Thymus (tissue), 11 donors: ENCODE results near the gene MANEA. TPM values are rescaled to one million over a fixed set of nuclear protein-coding genes. Genes with fewer than 3 reads are reported as not detected.

ENCODE experiments used
- DNase-seq, 9 donors: peaks; one replicate each; pipeline ENCODE4 v3.0.0-alpha.2; 2013; ENCODE audit warnings: low spot score in 9 of 9, low read depth in 6 of 9, missing footprints in 1 of 9
- H3K27ac ChIP-seq, 2 donors: one replicate each; pipeline ENCODE4 v1.5.1; 2013; ENCODE audit warnings: control low read depth in 1 of 2, low read depth in 1 of 2, low read length in 1 of 2, mild to moderate bottlenecking in 1 of 2, moderate library complexity in 1 of 2
- H3K27me3 ChIP-seq, 2 donors: one replicate each; pipeline ENCODE4 v1.5.1; 2013; ENCODE audit warnings: low read length in 1 of 2; ENCODE audit not compliant: control insufficient read depth in 2 of 2, insufficient read depth in 1 of 2
- H3K36me3 ChIP-seq, 2 donors: one replicate each; pipeline ENCODE4 v1.5.1; 2013; ENCODE audit warnings: low read length in 1 of 2, mild to moderate bottlenecking in 1 of 2, moderate library complexity in 1 of 2; ENCODE audit not compliant: control insufficient read depth in 2 of 2, insufficient read depth in 2 of 2
- H3K4me1 ChIP-seq, 2 donors: one replicate each; pipeline ENCODE4 v1.5.1; 2013; ENCODE audit warnings: low read length in 2 of 2; ENCODE audit not compliant: control insufficient read depth in 2 of 2, insufficient read depth in 2 of 2
- H3K4me3 ChIP-seq, 2 donors: one replicate each; pipeline ENCODE4 v1.5.1; 2013; ENCODE audit warnings: low read length in 2 of 2, control low read depth in 1 of 2, mild to moderate bottlenecking in 1 of 2
- H3K9me3 ChIP-seq, 2 donors: one replicate each; pipeline ENCODE4 v1.5.1; 2013; ENCODE audit warnings: low read length in 1 of 2, mild to moderate bottlenecking in 1 of 2; ENCODE audit not compliant: control insufficient read depth in 2 of 2, insufficient read depth in 1 of 2
- WGBS: extraction: QIAGEN DNeasy Blood & Tissue Kit; methylation state at CpG from one replicate; pipeline ENCODE4 v1.1.7; 2013; 5-methylcytosine and 5-hydroxymethylcytosine counted together
- polyA plus RNA-seq: library from polyadenylated mRNA; stranded (reverse); fragments of 200-250 nt; gene quantifications from one replicate; pipeline ENCODE4 v1.2.3, GENCODE V29; 2013
- total RNA-seq: library from RNA; stranded (reverse); fragments of 120-200 nt; gene quantifications from one replicate; pipeline ENCODE4 v1.2.4, GENCODE V29; 2013
- donor health status: healthy.

The MANEA gene
- total and polyA plus RNA-seq, 2 donors, result 5.8 to 10.4 TPM

GRCh38 chr6:95596021-95596420 lies 18.7 kb downstream of the MANEA start:
- H3K27ac ChIP-seq, result no peak overlapping the region
- H3K4me1 ChIP-seq, result no peaks in the 10 kb centered on the region
- H3K9me3 ChIP-seq, result no peaks in the 10 kb centered on the region
- WGBS, result 97% methylated on average over 3 of the region's 3 CpGs
- peaks cover 3% of the 10 kb centered on the region in 2 donors for H3K36me3 ChIP-seq
- DNase-seq, result no peak
- H3K27me3 ChIP-seq, result no peaks in the 10 kb centered on the region
- H3K4me3 ChIP-seq, result no peak overlapping the region

DNA sequence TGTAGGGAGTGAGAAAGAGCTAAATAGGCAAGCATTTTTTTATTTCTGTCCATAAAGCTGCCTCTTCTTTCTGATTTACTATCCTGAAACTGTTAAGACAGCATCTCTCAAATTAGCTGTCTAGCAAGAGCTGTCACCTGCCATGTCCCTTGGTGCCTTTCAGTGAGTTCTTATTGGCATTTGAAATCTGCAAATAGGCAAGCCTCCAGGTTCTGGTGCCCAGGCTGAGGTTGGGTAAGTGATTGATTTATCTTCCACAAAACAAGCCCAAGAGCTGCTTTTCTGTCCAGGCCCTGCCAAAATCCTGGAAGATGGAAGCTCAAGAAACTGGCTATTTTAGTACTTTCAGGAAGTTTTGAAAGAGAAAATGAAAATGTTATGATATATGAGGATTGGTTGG lies 22.4 kb downstream of the MANEA start:
- peaks cover 3% of the 10 kb centered on the region in 2 donors for H3K36me3 ChIP-seq
- no peak for DNase-seq

DNA sequence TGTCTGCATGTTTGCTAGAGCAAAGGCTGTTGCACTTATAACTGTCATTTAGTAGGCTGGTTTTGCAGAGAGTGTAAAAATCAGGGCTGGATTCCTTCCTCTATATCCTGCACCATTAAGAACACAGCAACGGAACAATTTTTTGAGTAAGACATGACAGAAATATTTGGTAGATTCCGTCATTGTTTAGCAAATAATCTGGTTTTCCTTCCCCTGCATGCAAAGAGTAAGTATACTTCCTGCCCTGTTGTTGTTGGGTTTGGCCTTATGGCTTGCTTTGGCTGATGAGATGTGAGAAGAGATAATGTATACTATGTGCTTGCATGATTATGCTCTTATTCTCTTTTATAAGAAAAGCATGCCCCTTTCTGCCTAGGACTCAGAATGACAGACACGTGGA lies 23.8 kb downstream of the MANEA start:
- no peak overlapping the region for H3K27ac ChIP-seq
- H3K27me3 ChIP-seq, result no peaks in the 10 kb centered on the region
- no peak for DNase-seq
- H3K4me3 ChIP-seq, result no peak overlapping the region
- no peaks in the 10 kb centered on the region for H3K4me1 ChIP-seq
- WGBS, result 95% methylated on average over 3 of the region's 3 CpGs
- peaks cover 6 to 9% of the 10 kb centered on the region in 2 donors for H3K36me3 ChIP-seq
- no peaks in the 10 kb centered on the region for H3K9me3 ChIP-seq

More for the DNA sequence above, 22.4 kb downstream of the MANEA start:
- no peaks in the 10 kb centered on the region for H3K4me1 ChIP-seq
- no peaks in the 10 kb centered on the region for H3K9me3 ChIP-seq
- H3K27me3 ChIP-seq, result no peaks in the 10 kb centered on the region
- no peak overlapping the region for H3K4me3 ChIP-seq
- no peak overlapping the region for H3K27ac ChIP-seq

DNA sequence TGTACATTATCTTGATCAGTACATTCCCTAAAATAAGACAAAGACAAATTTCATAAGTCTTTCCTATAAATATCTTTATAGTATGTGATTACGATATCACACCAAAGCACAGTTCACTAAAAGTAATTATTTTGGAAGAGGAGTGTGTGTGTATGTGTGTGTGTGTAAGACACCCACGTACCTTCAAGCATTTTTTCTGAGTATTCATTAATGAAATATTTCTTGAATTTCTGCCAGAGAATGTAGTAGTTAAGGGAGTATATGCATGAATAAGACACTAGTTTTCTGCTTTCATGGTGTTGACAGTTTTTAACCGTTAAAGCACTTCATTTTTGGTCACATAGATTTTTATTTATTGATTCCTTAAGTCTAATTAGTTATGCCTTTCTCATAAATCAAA lies 36.8 kb downstream of the MANEA start:
- no peaks in the 10 kb centered on the region for H3K27me3 ChIP-seq
- no peak overlapping the region for H3K4me3 ChIP-seq
- no peaks in the 10 kb centered on the region for H3K9me3 ChIP-seq
- no peaks in the 10 kb centered on the region for H3K4me1 ChIP-seq
- no peak for DNase-seq
- H3K27ac ChIP-seq, result no peak overlapping the region
- 95% methylated on average over 3 of the region's 3 CpGs for WGBS
- no peaks in the 10 kb centered on the region for H3K36me3 ChIP-seq

DNA sequence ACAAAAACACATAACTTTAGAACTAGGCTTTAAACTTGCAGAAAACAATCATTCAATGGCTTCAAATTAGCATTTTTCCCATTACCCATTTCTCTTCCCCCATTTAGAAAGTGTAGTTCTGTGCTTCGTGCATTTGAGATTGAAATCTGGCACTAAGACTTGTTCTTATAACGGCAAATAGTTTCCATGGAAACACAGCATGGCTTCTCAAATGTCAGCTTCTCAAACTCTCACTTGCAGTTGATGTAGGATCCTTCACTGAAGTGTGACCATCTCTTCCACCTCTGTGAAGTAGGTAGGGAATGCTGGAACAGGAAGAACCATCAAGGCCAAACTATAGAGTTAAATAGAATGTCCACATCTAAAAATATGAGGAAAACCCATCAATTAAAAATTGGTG lies 52.2 kb downstream of the MANEA start:
- DNase-seq, result no peak
- 82% methylated on average over 2 of the region's 2 CpGs for WGBS

GRCh38 chr6:95636552-95637431 lies 59.5 kb downstream of the MANEA start:
- H3K36me3 ChIP-seq, result no peaks in the 10 kb centered on the region
- DNase-seq, result no peak
- H3K27ac ChIP-seq, result no peak overlapping the region
- H3K9me3 ChIP-seq, result peaks cover 0 to 21% of the 10 kb centered on the region in 2 donors
- H3K4me1 ChIP-seq, result no peaks in the 10 kb centered on the region
- WGBS, result 91% methylated on average over 25 of the region's 25 CpGs
- no peaks in the 10 kb centered on the region for H3K27me3 ChIP-seq
- H3K4me3 ChIP-seq, result no peak overlapping the region

More for the DNA sequence above, 52.2 kb downstream of the MANEA start:
- Histone ChIP-seq H3K4me3 (no peak overlapping the region), H3K4me1 (no peaks in the 10 kb centered on the region), H3K9me3 (peaks cover 0 to 7% of the 10 kb centered on the region in 2 donors), H3K27ac (no peak overlapping the region), H3K36me3 (no peaks in the 10 kb centered on the region), H3K27me3 (no peaks in the 10 kb centered on the region)

- DNase-seq, result no peak
- no peak overlapping the region for H3K4me3 ChIP-seq
- no peaks in the 10 kb centered on the region for H3K36me3 ChIP-seq
- no peaks in the 10 kb centered on the region for H3K9me3 ChIP-seq
- 95% methylated on average over 2 of the region's 2 CpGs for WGBS
- H3K4me1 ChIP-seq, result no peaks in the 10 kb centered on the region
- no peak overlapping the region for H3K27ac ChIP-seq
- no peaks in the 10 kb centered on the region for H3K27me3 ChIP-seq
These were observed 71.3 kb downstream of the MANEA start for GRCh38 chr6:95648636-95649035.

- Histone ChIP-seq H3K4me1 (no peaks in the 10 kb centered on the region), H3K9me3 (no peaks in the 10 kb centered on the region), H3K27ac (no peak overlapping the region), H3K36me3 (no peaks in the 10 kb centered on the region), H3K27me3 (no peaks in the 10 kb centered on the region), H3K4me3 (no peak overlapping the region)
- no peak for DNase-seq
- WGBS, result 30% methylated on average over 1 of the region's 1 CpG
These were observed 72.1 kb downstream of the MANEA start for GRCh38 chr6:95649451-95649850.

DNA sequence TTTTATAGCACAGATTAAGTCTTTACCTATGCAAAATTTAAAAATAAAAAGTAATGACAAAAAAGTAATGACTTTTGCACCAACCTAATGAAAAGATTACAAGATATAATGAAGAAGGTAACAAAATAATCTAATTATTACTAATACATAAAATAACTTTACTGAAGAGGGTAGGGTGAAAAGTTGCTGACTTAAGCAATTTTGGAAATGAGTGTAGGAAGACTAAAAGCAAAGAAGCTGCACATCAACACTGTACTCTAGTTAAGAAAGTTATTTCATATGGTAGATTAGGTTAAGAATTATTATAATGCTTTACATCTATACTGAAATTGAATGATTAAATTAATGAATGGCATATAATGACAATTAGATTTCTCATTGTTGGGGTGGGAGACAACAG lies 76.8 kb downstream of the MANEA start:
- no peak for DNase-seq
- Histone ChIP-seq H3K27me3 (no peaks in the 10 kb centered on the region), H3K27ac (no peak overlapping the region)

More for the DNA sequence above, 76.8 kb downstream of the MANEA start:
- no peak overlapping the region for H3K4me3 ChIP-seq
- H3K9me3 ChIP-seq, result no peaks in the 10 kb centered on the region
- no peaks in the 10 kb centered on the region for H3K4me1 ChIP-seq
- H3K36me3 ChIP-seq, result no peaks in the 10 kb centered on the region
